ENCODE data around the gene LRRC31.

- no peak for TF ChIP-seq CTCF (IDR thresholded peaks at IDR 0.05; ENCODE audit: insufficient read depth, low read length, poor library complexity, severe bottlenecking)
- no peak for TF ChIP-seq EZH2phosphoT487 (conservative IDR thresholded peaks at IDR 0.05; ENCODE audit: low read length)
These were observed 42.0 kb downstream of the LRRC31 start for GRCh38 chr3:169827712-169828111.

All from SU-DHL-6 (cell line).